ENCODE results near the gene LPP.

The LPP gene

GRCh38 chr3:188844096-188844495, 690.1 kb downstream of the LPP start:
- peaks cover 11% of the 10 kb centered on the region for H3K36me3 Mint-ChIP-seq
- H3K27ac Mint-ChIP-seq = no peak overlapping the region
- no peaks in the 10 kb centered on the region for H3K9me3 Mint-ChIP-seq (ENCODE audit: low read depth)
- no peaks in the 10 kb centered on the region for H3K27me3 Mint-ChIP-seq
- no peaks in the 10 kb centered on the region for H3K4me1 Mint-ChIP-seq (ENCODE audit: low read depth)
- no peak overlapping the region for H3K4me3 Mint-ChIP-seq

- H3K4me3 Mint-ChIP-seq = no peak overlapping the region
- no peaks in the 10 kb centered on the region for H3K4me1 Mint-ChIP-seq (ENCODE audit: low read depth)
- H3K9me3 Mint-ChIP-seq (ENCODE audit: low read depth) = no peaks in the 10 kb centered on the region
- H3K27me3 Mint-ChIP-seq = no peaks in the 10 kb centered on the region
- peaks cover 7% of the 10 kb centered on the region for H3K36me3 Mint-ChIP-seq
- H3K27ac Mint-ChIP-seq = no peak overlapping the region
These were observed 691.6 kb downstream of the LPP start for GRCh38 chr3:188845514-188845913.

- Mint-ChIP-seq H3K4me1 (ENCODE audit: low read depth) (no peaks in the 10 kb centered on the region), H3K27ac (no peak overlapping the region), H3K9me3 (ENCODE audit: low read depth) (no peaks in the 10 kb centered on the region), H3K27me3 (no peaks in the 10 kb centered on the region), H3K4me3 (no peak overlapping the region), H3K36me3 (peaks cover 12% of the 10 kb centered on the region)
These were observed 695.0 kb downstream of the LPP start for GRCh38 chr3:188848947-188849346.

- Mint-ChIP-seq H3K9me3 (ENCODE audit: low read depth) (no peaks in the 10 kb centered on the region), H3K27ac (no peak overlapping the region), H3K4me3 (no peak overlapping the region), H3K36me3 (peaks cover 5% of the 10 kb centered on the region), H3K4me1 (ENCODE audit: low read depth) (no peaks in the 10 kb centered on the region), H3K27me3 (no peaks in the 10 kb centered on the region)
These were observed 700.2 kb downstream of the LPP start for GRCh38 chr3:188853856-188854771.

GRCh38 chr3:188854772-188855149, 700.8 kb downstream of the LPP start:
- H3K4me3 Mint-ChIP-seq = no peak overlapping the region
- no peaks in the 10 kb centered on the region for H3K27me3 Mint-ChIP-seq
- H3K27ac Mint-ChIP-seq = no peak overlapping the region
- H3K36me3 Mint-ChIP-seq = peaks cover 8% of the 10 kb centered on the region
- no peaks in the 10 kb centered on the region for H3K4me1 Mint-ChIP-seq (ENCODE audit: low read depth)
- no peaks in the 10 kb centered on the region for H3K9me3 Mint-ChIP-seq (ENCODE audit: low read depth)

GRCh38 chr3:188855675-188856074, 701.7 kb downstream of the LPP start:
- H3K4me1 Mint-ChIP-seq (ENCODE audit: low read depth) = no peaks in the 10 kb centered on the region
- no peak overlapping the region for H3K4me3 Mint-ChIP-seq
- no peaks in the 10 kb centered on the region for H3K27me3 Mint-ChIP-seq
- no peak overlapping the region for H3K27ac Mint-ChIP-seq
- H3K36me3 Mint-ChIP-seq = peaks cover 8% of the 10 kb centered on the region
- H3K9me3 Mint-ChIP-seq (ENCODE audit: low read depth) = no peaks in the 10 kb centered on the region

- Mint-ChIP-seq H3K4me1 (ENCODE audit: low read depth) (no peaks in the 10 kb centered on the region), H3K27me3 (no peaks in the 10 kb centered on the region), H3K36me3 (peaks cover 7% of the 10 kb centered on the region), H3K4me3 (no peak overlapping the region), H3K27ac (no peak overlapping the region), H3K9me3 (ENCODE audit: low read depth) (no peaks in the 10 kb centered on the region)
These were observed 706.2 kb downstream of the LPP start for GRCh38 chr3:188860147-188860546.

GRCh38 chr3:188861842-188862744, 708.1 kb downstream of the LPP start:
- Mint-ChIP-seq H3K27me3 (no peaks in the 10 kb centered on the region), H3K27ac (no peak overlapping the region), H3K9me3 (ENCODE audit: low read depth) (no peaks in the 10 kb centered on the region)

GRCh38 chr3:188863999-188864406, 710.0 kb downstream of the LPP start:
- no peaks in the 10 kb centered on the region for H3K4me1 Mint-ChIP-seq (ENCODE audit: low read depth)
- H3K9me3 Mint-ChIP-seq (ENCODE audit: low read depth) = no peaks in the 10 kb centered on the region
- H3K4me3 Mint-ChIP-seq = no peak overlapping the region
- H3K36me3 Mint-ChIP-seq = peaks cover 19% of the 10 kb centered on the region
- no peaks in the 10 kb centered on the region for H3K27me3 Mint-ChIP-seq
- H3K27ac Mint-ChIP-seq = no peak overlapping the region

More at GRCh38 chr3:188861842-188862744, 708.1 kb downstream of the LPP start:
- Mint-ChIP-seq H3K4me1 (ENCODE audit: low read depth) (no peaks in the 10 kb centered on the region), H3K36me3 (peaks cover 19% of the 10 kb centered on the region), H3K4me3 (no peak overlapping the region)

- Mint-ChIP-seq H3K36me3 (peaks cover 19% of the 10 kb centered on the region), H3K9me3 (ENCODE audit: low read depth) (no peaks in the 10 kb centered on the region), H3K27ac (no peak overlapping the region), H3K27me3 (no peaks in the 10 kb centered on the region), H3K4me3 (no peak overlapping the region), H3K4me1 (ENCODE audit: low read depth) (no peaks in the 10 kb centered on the region)
These were observed 713.8 kb downstream of the LPP start for GRCh38 chr3:188867691-188868265.

GRCh38 chr3:188868803-188869202, 714.8 kb downstream of the LPP start:
- H3K27ac Mint-ChIP-seq = no peak overlapping the region
- H3K27me3 Mint-ChIP-seq = no peaks in the 10 kb centered on the region
- H3K36me3 Mint-ChIP-seq = peaks cover 24% of the 10 kb centered on the region

GRCh38 chr3:188869628-188870027, 715.7 kb downstream of the LPP start:
- Mint-ChIP-seq H3K27me3 (no peaks in the 10 kb centered on the region), H3K36me3 (peaks cover 27% of the 10 kb centered on the region), H3K9me3 (ENCODE audit: low read depth) (no peaks in the 10 kb centered on the region), H3K4me1 (ENCODE audit: low read depth) (no peaks in the 10 kb centered on the region), H3K27ac (no peak overlapping the region), H3K4me3 (no peak overlapping the region)

More at GRCh38 chr3:188868803-188869202, 714.8 kb downstream of the LPP start:
- no peaks in the 10 kb centered on the region for H3K4me1 Mint-ChIP-seq (ENCODE audit: low read depth)
- H3K9me3 Mint-ChIP-seq (ENCODE audit: low read depth) = no peaks in the 10 kb centered on the region
- H3K4me3 Mint-ChIP-seq = no peak overlapping the region

GRCh38 chr3:188870431-188870830, 716.5 kb downstream of the LPP start:
- no peak overlapping the region for H3K4me3 Mint-ChIP-seq
- no peaks in the 10 kb centered on the region for H3K27me3 Mint-ChIP-seq
- H3K36me3 Mint-ChIP-seq = peaks cover 31% of the 10 kb centered on the region
- H3K4me1 Mint-ChIP-seq (ENCODE audit: low read depth) = no peaks in the 10 kb centered on the region
- no peak overlapping the region for H3K27ac Mint-ChIP-seq
- H3K9me3 Mint-ChIP-seq (ENCODE audit: low read depth) = no peaks in the 10 kb centered on the region

GRCh38 chr3:188874576-188874975, 720.6 kb downstream of the LPP start:
- no peaks in the 10 kb centered on the region for H3K9me3 Mint-ChIP-seq (ENCODE audit: low read depth)
- no peak overlapping the region for H3K27ac Mint-ChIP-seq
- no peak overlapping the region for H3K4me3 Mint-ChIP-seq
- peaks cover 26% of the 10 kb centered on the region for H3K36me3 Mint-ChIP-seq
- no peaks in the 10 kb centered on the region for H3K4me1 Mint-ChIP-seq (ENCODE audit: low read depth)
- no peaks in the 10 kb centered on the region for H3K27me3 Mint-ChIP-seq

- Mint-ChIP-seq H3K36me3 (peaks cover 28% of the 10 kb centered on the region), H3K4me3 (no peak overlapping the region), H3K4me1 (ENCODE audit: low read depth) (no peaks in the 10 kb centered on the region), H3K9me3 (ENCODE audit: low read depth) (no peaks in the 10 kb centered on the region), H3K27me3 (no peaks in the 10 kb centered on the region), H3K27ac (no peak overlapping the region)
These were observed 721.5 kb downstream of the LPP start for GRCh38 chr3:188875413-188875812.
